CD4-positive, alpha-beta T cell treated with Interleukin-6 at 100 ng/mL for 8 hours (primary cell): ENCODE data around the gene CDH4.

Source experiments
- DNase-seq: peaks from one replicate; pipeline ENCODE4 v3.0.0-alpha.2; 2020; ENCODE audit warnings: mixed read lengths, low spot score

The CDH4 gene

GRCh38 chr20:61493798-61494305 is 241.8 kb downstream of the CDH4 start:
- DNase-seq, result no peak

GRCh38 chr20:61494763-61495575 is 242.9 kb downstream of the CDH4 start:
- DNase-seq, result no peak

GRCh38 chr20:61497029-61497627 is 245.1 kb downstream of the CDH4 start:
- no peak for DNase-seq

DNA sequence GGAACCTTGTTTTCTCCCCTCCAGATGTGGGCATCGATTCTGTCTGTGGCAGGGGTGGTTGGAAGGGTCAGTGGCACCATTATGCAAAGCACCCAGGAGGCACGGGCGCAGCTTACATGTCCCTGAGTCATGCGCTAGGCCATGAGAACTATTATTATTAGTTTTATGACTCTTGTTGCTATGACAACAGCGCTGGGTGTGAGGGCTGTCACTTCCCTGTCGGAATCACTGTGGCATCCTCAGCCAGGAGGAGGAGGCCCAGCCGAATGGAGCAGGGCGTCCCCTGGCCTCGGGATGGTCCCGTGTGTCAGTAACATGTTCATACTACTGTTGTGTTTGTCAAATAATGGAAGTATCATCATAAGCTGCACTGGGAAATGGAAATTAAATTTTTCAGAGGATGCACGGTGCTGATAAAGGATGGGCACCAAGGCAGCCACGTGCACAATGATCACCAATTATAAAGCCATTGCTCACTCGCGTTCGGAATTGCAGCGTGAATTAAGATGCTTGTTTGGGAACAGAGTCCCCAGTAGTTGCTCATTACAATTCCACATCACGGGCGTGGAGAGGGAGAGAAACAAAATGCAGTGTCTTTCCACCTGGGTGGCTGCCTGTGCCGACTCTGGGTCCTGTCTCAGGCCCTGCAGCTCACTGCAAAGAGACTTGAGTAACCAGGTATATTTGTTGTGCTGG is 247.9 kb downstream of the CDH4 start:
- no peak for DNase-seq

- no peak for DNase-seq
Observed at GRCh38 chr20:61500791-61501321, 248.8 kb downstream of the CDH4 start.

DNA sequence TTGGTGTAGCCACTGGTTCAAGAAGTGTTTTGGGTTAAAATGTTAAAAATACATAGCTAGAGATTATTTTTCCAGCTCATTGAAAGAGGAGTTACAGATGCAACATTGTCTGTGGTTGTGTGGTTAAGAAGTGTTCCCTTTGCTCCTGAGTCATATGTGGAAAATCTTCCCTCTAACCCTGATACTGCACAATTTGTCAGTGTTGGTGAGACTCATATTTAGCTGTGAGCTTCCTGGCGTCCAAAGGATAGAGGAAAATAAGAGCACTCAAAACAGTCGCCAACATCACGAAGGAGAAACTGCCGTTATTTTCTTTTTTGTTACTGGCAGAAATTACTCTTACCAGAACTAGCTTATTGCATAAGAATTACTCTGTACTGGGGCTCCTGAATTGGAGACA is 250.4 kb downstream of the CDH4 start:
- DNase-seq, result no peak

DNA sequence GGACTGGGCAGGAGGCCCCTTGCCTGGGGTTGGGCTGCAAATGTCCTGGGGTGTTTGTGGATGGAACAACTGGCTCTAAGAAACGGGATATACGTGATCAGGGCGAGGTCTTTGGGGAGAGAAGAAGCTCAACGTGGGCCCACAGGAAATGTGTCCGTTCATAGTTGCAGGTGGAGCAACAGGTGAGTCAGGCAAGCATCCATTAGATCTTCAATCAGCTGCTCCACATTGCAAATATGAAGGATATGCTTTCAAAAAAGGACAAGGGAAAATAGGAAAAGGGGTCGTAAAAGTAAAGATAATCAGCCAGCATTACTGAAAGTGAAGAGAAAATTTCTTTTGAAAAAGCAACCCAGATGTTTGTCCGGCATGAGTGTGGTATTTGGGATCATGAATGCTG is 251.0 kb downstream of the CDH4 start:
- no peak for DNase-seq

GRCh38 chr20:61505508-61505907 is 253.4 kb downstream of the CDH4 start:
- DNase-seq, result no peak

DNA sequence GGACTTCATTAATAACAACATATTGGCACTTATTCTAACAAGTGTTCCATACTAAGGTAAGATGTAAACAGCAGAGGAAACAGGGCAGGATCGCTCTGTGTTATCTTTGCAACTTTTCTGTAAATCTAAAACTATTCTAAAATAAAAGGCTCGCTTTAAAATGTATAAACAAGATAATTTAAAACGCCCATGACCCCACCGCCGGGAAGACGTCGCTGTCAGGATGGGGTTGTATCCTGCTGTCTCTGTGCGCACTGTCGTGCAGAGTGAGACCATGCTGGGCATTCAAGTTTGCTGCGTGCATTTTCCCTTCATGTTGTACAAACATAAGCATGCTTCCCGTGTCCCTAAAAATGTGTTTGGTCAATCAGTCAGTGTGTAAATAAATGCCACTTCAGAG is 255.7 kb downstream of the CDH4 start:
- DNase-seq, result no peak

DNA sequence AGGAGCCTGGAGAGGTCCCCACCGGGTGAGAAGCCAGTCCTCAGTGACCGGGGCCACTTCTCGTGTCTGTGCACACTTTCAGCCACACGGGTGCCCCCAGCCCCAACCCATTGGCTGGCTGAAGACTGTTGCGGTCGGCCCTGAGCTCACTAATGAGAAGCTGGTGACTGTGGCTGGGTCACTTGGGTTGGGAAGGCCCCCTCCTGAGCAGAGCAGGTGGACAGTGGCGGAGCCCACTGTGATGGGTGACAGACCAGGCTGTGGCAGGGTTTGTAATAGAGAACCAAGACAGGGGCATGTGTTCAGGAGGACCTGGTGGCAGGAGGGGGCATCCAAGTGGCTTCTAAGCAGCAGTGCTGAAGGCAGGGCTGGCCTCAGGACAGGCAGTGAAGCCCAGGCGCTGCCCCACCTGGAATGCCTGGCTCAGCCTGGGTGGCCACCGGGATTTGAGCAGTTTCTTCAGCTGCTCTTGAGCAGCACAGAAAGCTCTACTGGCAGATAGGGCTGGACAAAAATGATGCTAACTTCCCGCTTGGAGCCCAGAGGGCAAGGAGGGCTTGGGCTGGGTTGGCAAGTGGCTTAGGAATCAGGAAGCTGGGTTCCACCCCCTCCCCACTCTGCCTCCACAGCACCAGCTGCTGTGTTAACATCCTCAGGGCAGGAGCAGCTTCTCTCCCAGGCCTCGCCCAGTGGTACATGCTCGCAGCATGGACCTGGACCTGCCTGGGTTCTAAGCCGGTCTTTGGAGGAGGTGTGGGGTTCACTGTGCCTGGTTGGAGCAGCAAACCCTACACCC is 256.4 kb downstream of the CDH4 start:
- no peak for DNase-seq

- no peak for DNase-seq
Observed at GRCh38 chr20:61510778-61511330, 258.8 kb downstream of the CDH4 start.

DNA sequence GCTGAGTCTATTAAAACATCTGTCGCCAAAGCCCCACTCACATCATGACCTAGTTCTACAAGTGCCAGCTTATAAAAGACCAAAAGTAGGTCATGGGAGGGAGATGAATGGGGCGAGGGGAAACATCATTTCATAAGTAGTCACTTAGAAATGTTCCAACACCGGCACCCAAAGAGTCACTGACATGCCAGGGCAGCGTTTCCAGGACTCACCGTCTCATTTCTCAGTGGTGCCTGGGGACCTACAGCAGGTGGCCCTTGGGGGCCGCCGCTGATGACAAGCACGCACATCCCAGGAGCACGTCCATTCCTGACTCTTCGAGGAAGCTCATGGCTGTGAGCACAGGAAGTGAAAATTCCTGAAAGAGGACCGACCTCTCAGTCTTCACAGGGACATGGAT is 260.4 kb downstream of the CDH4 start:
- DNase-seq, result no peak

DNA sequence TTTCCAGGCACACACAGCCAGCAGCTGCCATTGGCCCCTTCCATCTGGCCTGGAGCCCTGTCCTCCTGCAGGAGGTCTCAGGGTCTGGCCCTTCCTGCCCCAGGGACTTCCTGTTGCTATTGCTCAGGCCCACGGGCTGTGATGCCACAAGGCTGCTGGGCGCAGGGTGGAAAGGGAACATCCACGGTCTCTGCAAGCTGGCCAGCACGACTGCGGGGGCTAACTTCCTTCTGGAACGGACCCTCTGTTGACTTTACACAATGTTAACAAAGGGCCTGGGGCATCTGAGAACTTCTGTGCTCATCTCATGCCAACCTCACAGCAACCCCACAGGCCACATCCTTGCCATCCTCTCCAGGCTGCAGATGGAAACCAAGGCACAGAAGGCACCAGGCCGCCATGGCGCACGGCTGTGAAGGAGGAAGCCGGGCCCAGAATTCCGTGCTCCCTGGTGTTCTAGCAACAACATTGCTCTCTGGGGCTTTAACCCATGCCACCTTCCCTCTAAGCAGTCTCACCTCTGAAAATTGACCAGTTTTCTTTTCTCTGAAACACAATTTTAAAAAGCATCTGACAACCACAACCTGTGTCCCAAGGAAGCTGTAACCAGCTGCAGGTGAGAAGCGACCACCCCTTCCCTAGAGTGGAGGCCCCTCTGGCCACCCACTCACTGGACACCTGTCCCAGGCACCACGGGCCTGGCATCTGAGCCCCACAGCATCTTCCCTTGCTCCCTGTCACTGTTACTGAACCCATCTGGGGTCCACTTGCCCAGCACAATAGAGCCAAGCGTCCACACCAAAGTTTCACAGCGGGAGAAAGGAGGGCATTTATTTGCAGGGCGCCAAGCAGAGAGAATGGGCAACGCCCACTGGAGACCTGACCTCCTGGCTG is 261.3 kb downstream of the CDH4 start:
- DNase-seq, result no peak

- DNase-seq, result no peak
Observed at GRCh38 chr20:61514018-61514365, 261.9 kb downstream of the CDH4 start.

DNA sequence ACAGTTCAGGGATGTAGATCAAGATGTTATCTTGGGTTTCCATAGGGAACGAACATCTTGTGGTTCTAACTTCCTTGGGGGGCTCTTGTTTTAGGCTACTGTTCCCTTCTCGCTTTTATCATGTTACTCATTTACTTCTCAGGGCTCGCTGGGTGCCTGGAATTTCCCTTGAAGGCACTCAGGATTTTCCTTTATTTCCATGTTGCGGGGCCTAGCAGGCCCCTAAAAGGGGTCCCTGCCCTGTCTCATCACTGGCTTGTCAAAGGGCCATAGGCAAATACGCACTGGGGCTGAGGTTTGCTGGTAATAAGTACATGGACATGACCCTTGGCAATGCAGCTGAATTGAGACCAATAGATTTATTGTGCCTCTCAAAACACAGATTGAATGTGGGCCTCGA is 262.3 kb downstream of the CDH4 start:
- no peak for DNase-seq

GRCh38 chr20:61514805-61515505 is 262.9 kb downstream of the CDH4 start:
- no peak for DNase-seq

- DNase-seq, result no peak
Observed at GRCh38 chr20:61515922-61516321, 263.9 kb downstream of the CDH4 start.

DNA sequence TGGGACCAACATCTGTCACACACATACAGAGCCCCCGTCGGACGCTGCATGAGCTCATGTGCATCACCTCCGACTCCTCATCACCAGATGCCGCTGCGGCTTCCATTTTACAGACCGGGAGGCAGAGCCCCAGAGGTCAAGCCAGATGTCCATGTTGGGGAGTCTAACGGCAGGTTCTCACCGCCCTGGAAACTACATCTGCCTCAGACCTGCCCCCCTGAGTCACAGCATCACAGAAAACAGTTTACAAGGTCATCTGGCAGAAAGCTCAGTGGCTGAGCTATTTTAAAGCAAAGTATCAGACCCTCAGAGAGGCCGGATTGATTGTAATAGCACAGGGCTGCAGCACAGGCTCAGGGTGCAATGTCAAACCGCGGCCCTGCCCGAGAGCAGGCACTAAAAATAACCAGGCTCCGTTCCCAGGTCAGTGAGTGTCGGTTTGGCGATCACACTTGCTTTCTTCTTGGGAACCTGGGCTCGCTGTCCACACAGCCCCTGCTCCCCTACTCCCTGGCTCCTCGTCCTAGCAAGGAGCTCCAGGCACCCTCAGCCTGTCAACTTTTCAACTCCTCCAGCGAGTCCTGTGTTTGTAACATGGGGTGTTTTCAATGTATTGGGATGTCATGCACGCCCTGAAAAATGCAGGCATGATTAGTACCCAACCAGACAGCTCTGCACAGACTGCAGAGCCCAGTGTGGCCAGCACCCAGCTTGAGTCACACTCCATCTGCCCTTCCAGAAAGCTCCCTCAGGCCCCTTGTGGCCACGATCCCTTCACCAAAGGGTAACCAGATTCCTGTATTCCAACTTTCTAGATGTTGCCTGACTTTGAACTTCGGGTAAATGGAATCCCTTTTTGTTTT is 264.5 kb downstream of the CDH4 start:
- DNase-seq, result no peak

- no peak for DNase-seq
Observed at GRCh38 chr20:61517419-61517818, 265.4 kb downstream of the CDH4 start.
